ENCODE data around the gene AGFG1. TPM values are rescaled to one million over a fixed set of nuclear protein-coding genes. Genes with fewer than 3 reads are reported as not detected.
A peak's percentile ranks its signal among the peaks of the same experiment; 100 is the strongest.

Gene AGFG1
- total RNA-seq, 1 donor: 56.1 TPM

GRCh38 chr2:227477291-227477690 is 5.3 kb downstream of the AGFG1 start:
- TF ChIP-seq CTCF (IDR thresholded peaks at IDR 0.05; ENCODE audit: insufficient read depth, low read depth, low read length): no peak
- DNase-seq (ENCODE audit: low read depth): no peak
- H3K4me3 ChIP-seq (ENCODE audit: low read depth, low read length): no peak overlapping the region

GRCh38 chr2:227479865-227480475 is 8.0 kb downstream of the AGFG1 start:
- peak; percentile 79 for DNase-seq (ENCODE audit: low read depth)
- TF ChIP-seq CTCF (IDR thresholded peaks at IDR 0.05; ENCODE audit: insufficient read depth, low read depth, low read length): peak; percentile 42
- no peak overlapping the region for H3K4me3 ChIP-seq (ENCODE audit: low read depth, low read length)

- no peak for DNase-seq (ENCODE audit: low read depth)
- no peak for TF ChIP-seq CTCF (IDR thresholded peaks at IDR 0.05; ENCODE audit: insufficient read depth, low read depth, low read length)
These were observed 8.6 kb downstream of the AGFG1 start for GRCh38 chr2:227480528-227480927.

GRCh38 chr2:227482638-227483340 is 10.8 kb downstream of the AGFG1 start:
- peak; percentile 23 for DNase-seq (ENCODE audit: low read depth)
- no peak overlapping the region for H3K4me3 ChIP-seq (ENCODE audit: low read depth, low read length)
- TF ChIP-seq CTCF (IDR thresholded peaks at IDR 0.05; ENCODE audit: insufficient read depth, low read depth, low read length): no peak

More at GRCh38 chr2:227480528-227480927, 8.6 kb downstream of the AGFG1 start:
- no peak overlapping the region for H3K4me3 ChIP-seq (ENCODE audit: low read depth, low read length)

DNA sequence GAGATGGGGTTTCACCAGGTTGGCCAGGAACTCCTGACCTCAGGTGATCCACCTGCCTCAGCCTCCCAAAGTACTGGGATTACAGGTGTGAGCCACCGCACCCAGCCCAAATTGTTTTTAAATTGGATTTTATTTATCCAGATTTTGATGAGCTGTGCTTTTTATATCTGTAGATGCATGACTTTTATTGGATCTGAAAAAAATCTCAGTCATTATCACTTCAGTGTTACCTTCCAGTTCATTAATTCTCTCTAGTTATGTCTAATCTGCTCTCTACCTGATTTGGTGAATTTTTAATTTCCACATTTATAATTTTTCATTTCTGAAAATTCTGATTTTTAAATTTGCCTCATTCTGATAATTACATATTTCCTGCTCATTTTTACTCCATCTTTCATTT is 13.5 kb downstream of the AGFG1 start:
- no peak for TF ChIP-seq CTCF (IDR thresholded peaks at IDR 0.05; ENCODE audit: insufficient read depth, low read depth, low read length)
- no peak for DNase-seq (ENCODE audit: low read depth)
- H3K4me3 ChIP-seq (ENCODE audit: low read depth, low read length): no peak overlapping the region

GRCh38 chr2:227486688-227487087 is 14.7 kb downstream of the AGFG1 start:
- H3K4me3 ChIP-seq (ENCODE audit: low read depth, low read length): no peak overlapping the region
- no peak for DNase-seq (ENCODE audit: low read depth)
- TF ChIP-seq CTCF (IDR thresholded peaks at IDR 0.05; ENCODE audit: insufficient read depth, low read depth, low read length): no peak
